Measurements from ENCODE around the gene IL16.

IL16 gene

GRCh38 chr15:81276967-81277366 lies 80.3 kb downstream of the IL16 start:
- H3K27ac ChIP-seq: no peak overlapping the region
- no peaks in the 10 kb centered on the region for H3K4me1 ChIP-seq (ENCODE audit: control insufficient read depth in 1 of 2, insufficient read depth in 1 of 2, low read depth in 1 of 2, low read length in 1 of 2)
- no peaks in the 10 kb centered on the region for H3K36me3 ChIP-seq
- no peaks in the 10 kb centered on the region for H3K9me3 ChIP-seq
- H3K27me3 ChIP-seq: no peaks in the 10 kb centered on the region
- TF ChIP-seq CTCF (IDR thresholded peaks at IDR 0.05): no peak
- H3K4me3 ChIP-seq (ENCODE audit: low read depth in 1 of 2, low read length in 1 of 2): no peak overlapping the region

- no peaks in the 10 kb centered on the region for H3K36me3 ChIP-seq
- H3K27me3 ChIP-seq: no peaks in the 10 kb centered on the region
- H3K4me1 ChIP-seq (ENCODE audit: control insufficient read depth in 1 of 2, insufficient read depth in 1 of 2, low read depth in 1 of 2, low read length in 1 of 2): no peaks in the 10 kb centered on the region
- H3K4me3 ChIP-seq (ENCODE audit: low read depth in 1 of 2, low read length in 1 of 2): no peak overlapping the region
- no peaks in the 10 kb centered on the region for H3K9me3 ChIP-seq
- no peak for TF ChIP-seq CTCF (IDR thresholded peaks at IDR 0.05)
- H3K27ac ChIP-seq: no peak overlapping the region
Observed at GRCh38 chr15:81277851-81278250, 81.2 kb downstream of the IL16 start.

GRCh38 chr15:81278306-81279029 lies 81.8 kb downstream of the IL16 start:
- no peaks in the 10 kb centered on the region for H3K27me3 ChIP-seq
- H3K27ac ChIP-seq: no peak overlapping the region
- no peak for TF ChIP-seq CTCF (IDR thresholded peaks at IDR 0.05)
- no peaks in the 10 kb centered on the region for H3K36me3 ChIP-seq
- no peaks in the 10 kb centered on the region for H3K9me3 ChIP-seq
- no peaks in the 10 kb centered on the region for H3K4me1 ChIP-seq (ENCODE audit: control insufficient read depth in 1 of 2, insufficient read depth in 1 of 2, low read depth in 1 of 2, low read length in 1 of 2)
- no peak overlapping the region for H3K4me3 ChIP-seq (ENCODE audit: low read depth in 1 of 2, low read length in 1 of 2)

- no peak for TF ChIP-seq CTCF (IDR thresholded peaks at IDR 0.05)
- H3K36me3 ChIP-seq: no peaks in the 10 kb centered on the region
- peaks cover 9% of the 10 kb centered on the region in 2 experiments for H3K4me1 ChIP-seq (ENCODE audit: control insufficient read depth in 1 of 2, insufficient read depth in 1 of 2, low read depth in 1 of 2, low read length in 1 of 2)
- no peak overlapping the region for H3K27ac ChIP-seq
- no peaks in the 10 kb centered on the region for H3K27me3 ChIP-seq
- H3K4me3 ChIP-seq (ENCODE audit: low read depth in 1 of 2, low read length in 1 of 2): no peak overlapping the region
- H3K9me3 ChIP-seq: no peaks in the 10 kb centered on the region
Observed at GRCh38 chr15:81279621-81280485, 83.2 kb downstream of the IL16 start.

GRCh38 chr15:81280696-81281455 lies 84.2 kb downstream of the IL16 start:
- Histone ChIP-seq H3K27me3 (no peaks in the 10 kb centered on the region), H3K27ac (no peak overlapping the region), H3K36me3 (no peaks in the 10 kb centered on the region), H3K4me3 (ENCODE audit: low read depth in 1 of 2, low read length in 1 of 2) (no peak overlapping the region), H3K9me3 (no peaks in the 10 kb centered on the region), H3K4me1 (ENCODE audit: control insufficient read depth in 1 of 2, insufficient read depth in 1 of 2, low read depth in 1 of 2, low read length in 1 of 2) (peaks cover 14 to 19% of the 10 kb centered on the region in 2 experiments)
- no peak for TF ChIP-seq CTCF (IDR thresholded peaks at IDR 0.05)

Measured in neutrophil (primary cell).